ENCODE results near the gene IFI27L1. TPM values are rescaled to one million over a fixed set of nuclear protein-coding genes. Genes with fewer than 3 reads are reported as not detected.

IFI27L1 gene
- total RNA-seq, 2 experiments from 2014 or later: 15.9 to 18.2 TPM

- H3K27ac Mint-ChIP-seq: no peak overlapping the region
- peaks cover 4% of the 10 kb centered on the region for H3K36me3 Mint-ChIP-seq
Measured at GRCh38 chr14:94088516-94088915, 7.4 kb downstream of the IFI27L1 start.

DNA sequence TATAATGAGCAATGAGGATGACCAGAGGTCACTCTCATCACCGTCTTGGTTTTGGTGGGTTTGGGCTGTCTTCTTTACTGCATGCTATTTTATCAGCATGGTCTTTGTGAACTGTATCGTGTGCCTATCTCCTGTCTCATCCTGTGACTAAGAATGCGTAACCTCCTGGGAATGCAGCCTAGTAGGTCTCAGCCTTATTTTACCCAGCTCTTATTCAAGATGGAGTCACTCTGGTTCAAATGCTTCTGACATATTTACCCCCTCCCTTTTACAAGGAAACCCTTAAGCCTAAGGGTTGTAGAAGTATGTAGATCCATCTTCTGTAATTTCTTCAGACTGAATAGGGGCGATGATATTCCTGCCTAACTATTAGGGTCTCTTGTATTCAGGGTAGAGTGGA, 8.4 kb downstream of the IFI27L1 start:
- H3K4me1 Mint-ChIP-seq: no peaks in the 10 kb centered on the region
- peaks cover 4% of the 10 kb centered on the region for H3K36me3 Mint-ChIP-seq
- H3K27ac Mint-ChIP-seq: no peak overlapping the region
- DNase-seq: no peak
- H3K9me3 Mint-ChIP-seq: peaks cover 2% of the 10 kb centered on the region
- no peak overlapping the region for H3K4me3 Mint-ChIP-seq
- H3K27me3 Mint-ChIP-seq: no peaks in the 10 kb centered on the region

More at GRCh38 chr14:94088516-94088915, 7.4 kb downstream of the IFI27L1 start:
- Mint-ChIP-seq H3K9me3 (peaks cover 2% of the 10 kb centered on the region), H3K4me3 (no peak overlapping the region), H3K27me3 (no peaks in the 10 kb centered on the region), H3K4me1 (no peaks in the 10 kb centered on the region)
- DNase-seq: no peak

GRCh38 chr14:94093418-94093817, 12.3 kb downstream of the IFI27L1 start:
- Mint-ChIP-seq H3K9me3 (no peaks in the 10 kb centered on the region), H3K27ac (no peak overlapping the region), H3K27me3 (no peaks in the 10 kb centered on the region), H3K4me1 (no peaks in the 10 kb centered on the region), H3K36me3 (no peaks in the 10 kb centered on the region), H3K4me3 (no peak overlapping the region)
- DNase-seq: no peak

DNA sequence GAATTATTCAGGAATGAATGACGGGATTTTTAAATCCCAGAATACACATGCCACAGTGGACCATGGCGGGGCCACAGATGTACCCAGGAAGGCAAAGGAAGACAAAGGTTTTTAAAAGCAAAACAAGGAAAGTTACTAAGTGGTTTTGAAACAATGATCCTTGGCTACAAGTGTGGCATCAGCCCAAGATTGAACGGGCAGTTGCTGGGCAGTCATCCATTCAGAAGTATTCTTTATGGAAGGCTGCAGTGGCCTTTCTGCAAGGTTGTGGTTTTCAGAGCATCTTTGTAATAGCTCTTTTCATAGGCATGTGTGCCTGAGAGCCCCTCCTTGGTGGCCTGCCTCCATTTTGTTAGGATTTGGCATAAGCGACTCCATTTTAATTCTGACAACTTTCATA, 16.0 kb downstream of the IFI27L1 start:
- Mint-ChIP-seq H3K27me3 (no peaks in the 10 kb centered on the region), H3K9me3 (no peaks in the 10 kb centered on the region), H3K27ac (no peak overlapping the region), H3K4me1 (no peaks in the 10 kb centered on the region), H3K36me3 (no peaks in the 10 kb centered on the region), H3K4me3 (no peak overlapping the region)
- DNase-seq: no peak

DNA sequence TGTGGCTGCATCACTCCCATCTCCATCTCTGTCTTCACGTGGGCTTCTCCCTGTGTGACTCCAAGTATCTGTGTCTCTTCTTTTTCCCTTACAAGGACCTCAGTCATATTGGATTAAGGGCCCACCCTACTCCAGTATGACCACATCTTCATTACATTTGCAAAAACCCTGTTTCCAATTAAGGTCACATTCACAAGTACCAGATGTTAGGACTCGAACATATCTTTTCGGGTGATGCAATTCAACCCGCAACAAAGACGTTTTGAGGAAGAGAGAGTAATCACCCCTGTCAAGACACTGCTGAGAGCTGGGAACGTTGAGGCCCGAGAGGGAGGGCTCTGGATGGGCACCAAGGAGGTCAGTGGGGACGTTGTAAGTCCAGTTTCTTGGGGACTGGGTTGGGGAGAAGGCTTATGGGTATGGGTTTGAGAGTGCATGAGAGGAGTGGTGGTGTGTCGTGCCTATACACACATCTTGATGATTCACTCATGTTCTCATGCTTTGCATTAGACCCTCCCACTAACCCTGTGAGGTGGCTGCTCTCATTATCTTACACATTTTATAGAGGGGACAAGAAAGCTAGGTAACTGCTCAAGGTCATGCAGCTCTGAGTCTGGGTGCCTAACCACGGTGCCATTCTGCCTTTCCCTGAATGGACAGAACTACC, 17.3 kb downstream of the IFI27L1 start:
- DNase-seq: no peak
- H3K4me3 Mint-ChIP-seq: no peak overlapping the region
- no peaks in the 10 kb centered on the region for H3K9me3 Mint-ChIP-seq
- H3K27ac Mint-ChIP-seq: no peak overlapping the region
- no peaks in the 10 kb centered on the region for H3K27me3 Mint-ChIP-seq
- H3K4me1 Mint-ChIP-seq: no peaks in the 10 kb centered on the region
- no peaks in the 10 kb centered on the region for H3K36me3 Mint-ChIP-seq

- Mint-ChIP-seq H3K4me3 (no peak overlapping the region), H3K27ac (no peak overlapping the region), H3K36me3 (no peaks in the 10 kb centered on the region), H3K9me3 (no peaks in the 10 kb centered on the region), H3K27me3 (no peaks in the 10 kb centered on the region), H3K4me1 (no peaks in the 10 kb centered on the region)
- no peak for DNase-seq
Measured at GRCh38 chr14:94099006-94099405, 17.9 kb downstream of the IFI27L1 start.

- Mint-ChIP-seq H3K4me3 (no peak overlapping the region), H3K4me1 (no peaks in the 10 kb centered on the region), H3K9me3 (no peaks in the 10 kb centered on the region), H3K27ac (no peak overlapping the region), H3K27me3 (no peaks in the 10 kb centered on the region), H3K36me3 (no peaks in the 10 kb centered on the region)
- DNase-seq: no peak
Measured at GRCh38 chr14:94100847-94101246, 19.7 kb downstream of the IFI27L1 start.

DNA sequence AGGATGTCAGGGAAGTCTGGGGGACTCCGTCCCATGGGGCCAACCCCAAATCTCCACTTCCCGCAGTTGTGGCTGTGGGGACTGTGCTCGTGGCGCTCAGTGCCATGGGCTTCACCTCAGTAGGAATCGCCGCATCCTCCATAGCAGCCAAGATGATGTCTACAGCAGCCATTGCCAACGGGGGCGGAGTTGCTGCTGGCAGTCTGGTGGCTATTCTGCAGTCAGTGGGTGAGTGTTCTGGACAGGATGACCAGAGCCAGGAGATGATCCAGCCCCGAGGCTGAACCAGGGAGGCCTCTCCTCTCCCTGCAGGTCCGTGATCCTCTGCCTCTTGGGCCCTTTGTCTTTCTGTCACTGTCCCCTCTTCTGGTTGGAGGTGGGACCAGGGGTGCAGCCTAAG, 20.6 kb downstream of the IFI27L1 start:
- no peak for DNase-seq
- H3K27me3 Mint-ChIP-seq: no peaks in the 10 kb centered on the region
- H3K27ac Mint-ChIP-seq: no peak overlapping the region
- no peak overlapping the region for H3K4me3 Mint-ChIP-seq
- H3K36me3 Mint-ChIP-seq: no peaks in the 10 kb centered on the region
- H3K9me3 Mint-ChIP-seq: no peaks in the 10 kb centered on the region
- H3K4me1 Mint-ChIP-seq: no peaks in the 10 kb centered on the region

DNA sequence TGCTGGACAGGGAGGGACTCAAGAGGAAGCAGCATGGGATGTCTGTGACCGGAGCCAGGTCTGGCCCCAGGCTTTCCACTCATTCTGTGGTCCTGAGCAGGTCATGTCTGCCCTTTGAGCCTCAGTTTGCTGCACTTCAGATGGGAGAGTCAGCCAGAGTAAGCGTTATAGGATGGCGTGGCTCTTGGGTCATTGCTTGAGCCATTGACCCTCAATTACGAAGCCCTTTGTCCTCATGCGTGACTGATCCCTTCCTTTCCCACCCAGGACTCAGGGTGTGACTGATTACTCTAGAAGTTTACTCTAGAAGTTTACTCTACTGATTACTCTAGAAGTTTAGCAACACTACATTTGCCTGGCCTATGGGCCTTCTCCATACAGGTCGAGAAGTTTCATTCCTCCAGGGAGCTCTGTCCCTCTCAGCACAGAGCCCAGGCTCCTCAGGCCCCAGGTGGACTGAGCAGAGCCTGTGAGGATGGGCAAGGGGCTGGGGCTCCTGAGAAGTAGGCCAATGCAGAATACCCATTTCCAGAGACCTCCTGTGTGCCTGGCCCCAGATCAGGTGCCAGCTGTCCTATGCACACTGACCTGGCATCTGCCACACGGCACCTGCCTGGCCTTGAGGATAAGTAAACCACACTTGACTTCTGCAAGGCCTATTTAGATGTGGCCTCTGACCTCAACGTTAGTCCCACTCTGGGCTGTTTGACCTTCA, 21.8 kb downstream of the IFI27L1 start:
- H3K27me3 Mint-ChIP-seq: no peaks in the 10 kb centered on the region
- H3K9me3 Mint-ChIP-seq: no peaks in the 10 kb centered on the region
- H3K27ac Mint-ChIP-seq: no peak overlapping the region
- DNase-seq: no peak
- no peaks in the 10 kb centered on the region for H3K4me1 Mint-ChIP-seq
- no peaks in the 10 kb centered on the region for H3K36me3 Mint-ChIP-seq
- no peak overlapping the region for H3K4me3 Mint-ChIP-seq

DNA sequence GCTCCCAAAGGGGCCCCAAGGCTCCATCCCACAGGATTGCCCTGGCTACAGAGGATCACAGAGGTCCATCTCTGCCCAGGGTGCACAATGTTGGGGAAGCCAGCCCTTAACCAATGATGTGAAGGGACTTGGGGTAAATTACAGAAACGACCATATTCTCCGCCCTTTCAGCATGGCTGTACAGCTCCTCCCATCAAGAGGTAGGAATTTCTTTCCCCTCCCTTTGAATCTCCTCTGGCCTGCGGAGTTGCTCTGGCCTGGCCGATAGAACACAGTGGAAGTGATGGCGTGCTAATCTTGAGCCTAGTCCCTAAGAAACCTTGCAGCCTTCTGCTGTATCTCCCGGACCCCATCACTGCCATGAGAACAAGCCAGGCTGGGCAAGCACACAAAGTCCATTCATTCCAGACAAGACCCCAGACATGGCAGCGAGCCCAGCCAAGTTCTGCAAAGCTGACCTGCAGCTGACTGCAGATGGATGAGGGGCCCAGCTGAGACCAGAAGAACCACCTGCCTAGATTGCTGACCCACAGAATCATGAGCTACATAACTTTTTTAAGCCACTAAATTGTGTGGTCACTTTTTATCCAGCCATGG, 22.5 kb downstream of the IFI27L1 start:
- H3K4me3 Mint-ChIP-seq: no peak overlapping the region
- H3K27ac Mint-ChIP-seq: no peak overlapping the region
- no peaks in the 10 kb centered on the region for H3K4me1 Mint-ChIP-seq
- H3K36me3 Mint-ChIP-seq: no peaks in the 10 kb centered on the region
- H3K27me3 Mint-ChIP-seq: no peaks in the 10 kb centered on the region
- no peaks in the 10 kb centered on the region for H3K9me3 Mint-ChIP-seq
- no peak for DNase-seq

DNA sequence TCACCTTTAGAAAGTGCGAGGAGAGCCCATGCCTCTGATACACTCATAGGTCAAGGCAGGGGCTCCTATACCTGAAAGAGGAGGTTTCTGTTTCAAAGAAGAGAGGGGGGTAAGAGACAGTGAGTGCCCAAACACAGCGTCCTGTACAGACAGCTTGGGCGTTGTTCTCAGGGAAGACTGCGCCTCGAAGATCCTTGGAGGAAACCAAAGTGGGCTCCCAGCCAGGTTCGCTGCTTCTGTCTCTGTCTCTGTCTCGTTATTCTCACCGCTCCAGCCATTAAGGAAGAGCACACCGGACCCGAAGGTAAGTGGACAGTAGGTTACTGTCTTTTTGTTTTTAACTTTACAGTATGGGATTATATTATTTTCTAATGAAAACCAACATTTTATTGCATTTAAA, 23.6 kb downstream of the IFI27L1 start:
- Mint-ChIP-seq H3K4me3 (no peak overlapping the region), H3K36me3 (no peaks in the 10 kb centered on the region), H3K27me3 (no peaks in the 10 kb centered on the region), H3K9me3 (no peaks in the 10 kb centered on the region), H3K4me1 (no peaks in the 10 kb centered on the region), H3K27ac (no peak overlapping the region)
- no peak for DNase-seq

GRCh38 chr14:94109915-94110250, 28.8 kb downstream of the IFI27L1 start:
- H3K9me3 Mint-ChIP-seq: no peaks in the 10 kb centered on the region
- DNase-seq: no peak
- H3K4me3 Mint-ChIP-seq: no peak overlapping the region
- H3K36me3 Mint-ChIP-seq: no peaks in the 10 kb centered on the region
- no peaks in the 10 kb centered on the region for H3K4me1 Mint-ChIP-seq
- H3K27ac Mint-ChIP-seq: no peak overlapping the region
- H3K27me3 Mint-ChIP-seq: peaks cover 8% of the 10 kb centered on the region

- Mint-ChIP-seq H3K4me1 (no peaks in the 10 kb centered on the region), H3K36me3 (no peaks in the 10 kb centered on the region), H3K27me3 (peaks cover 8% of the 10 kb centered on the region), H3K27ac (peak within 1 kb of the TSS; percentile 52), H3K9me3 (no peaks in the 10 kb centered on the region), H3K4me3 (no peak within 1 kb of the TSS)
- DNase-seq: no peak
Measured at GRCh38 chr14:94110552-94111181, 29.6 kb downstream of the IFI27L1 start, which contains the start of gene IFI27. Gene IFI27, plus strand, starts transcription at chr14:94110736.

GRCh38 chr14:94111276-94112095, 30.4 kb downstream of the IFI27L1 start:
- Mint-ChIP-seq H3K4me1 (no peaks in the 10 kb centered on the region), H3K4me3 (no peak overlapping the region), H3K9me3 (no peaks in the 10 kb centered on the region), H3K36me3 (no peaks in the 10 kb centered on the region), H3K27me3 (peaks cover 9% of the 10 kb centered on the region), H3K27ac (no peak overlapping the region)
- no peak for DNase-seq

Data from activated naive CD8-positive, alpha-beta T cell treated with anti-CD3 and anti-CD28 coated beads for 36 hours (primary cell).